A549 (cell line): Measurements from ENCODE around the gene FOXO6. TPM values are rescaled to one million over a fixed set of nuclear protein-coding genes. Genes with fewer than 3 reads are reported as not detected.

ENCODE experiments used
- ATAC-seq, 2 experiments: fragments of 200-7000 bp in 1 of 2; fragments of >200 bp in 1 of 2; cut with Nextera tagmentation in 1 of 2; cut with Tn5 transposase in 1 of 2; 3 replicates each; pipeline versions ENCODE4 v1.8.0 to v1.9.1; 2018 to 2020; ENCODE audit warnings: mild to moderate bottlenecking in 1 of 2, moderate library complexity in 1 of 2
- CTCF ChIA-PET: fragments of 300-600 bp; sonication (Branson Sonifier 250); formaldehyde crosslinking; extraction: SDS; loops from one replicate; lab custom pipeline; 2021; ENCODE audit warnings: antibody characterized with exemption, inconsistent platforms; lab: Yijun Ruan, JAX
- POLR2A ChIA-PET: fragments of 350-600 bp; formaldehyde crosslinking; extraction: SDS; loops from one replicate; lab custom pipeline; 2021; ENCODE audit warnings: antibody characterized with exemption, inconsistent platforms; lab: Yijun Ruan, JAX
- DNase-seq, 2 experiments: peaks; one replicate each; pipeline versions ENCODE4 v3.0.0 to v3.0.0-alpha.2; 2011 to 2016; ENCODE audit warnings: low read depth in 1 of 2, low spot score in 1 of 2
- FAIRE-seq: peaks from 2 replicates; lab custom pipeline; 2011; peaks lifted over from hg19 to GRCh38; lab: Jason Lieb, UNC
- H3K27ac ChIP-seq, 2 experiments: fragments of >200 bp; sonication (Bioruptor Twin); formaldehyde crosslinking; 3 replicates each; pipeline ENCODE4 v1.5.1; 2016 to 2017
- H3K4me1 ChIP-seq: fragments of >200 bp; sonication (Bioruptor Twin); formaldehyde crosslinking; 3 replicates; pipeline ENCODE4 v1.6.1; 2016
- H3K4me2 ChIP-seq: fragments of >200 bp; sonication (Bioruptor Twin); formaldehyde crosslinking; 3 replicates; pipeline ENCODE4 v1.6.1; 2016
- H3K4me3 ChIP-seq: fragments of >200 bp; sonication (Bioruptor Twin); formaldehyde crosslinking; 3 replicates; pipeline ENCODE4 v1.5.1; 2016
- H3K9me3 ChIP-seq: fragments of >200 bp; sonication (Bioruptor Twin); formaldehyde crosslinking; 3 replicates; pipeline ENCODE4 v1.6.1; 2016
- CBX8 ChIP-seq: fragments of 200-600 bp; sonication (generic); IDR thresholded peaks from 2 replicates; pipeline ENCODE4 v1.6.1; 2016
- CEBPB ChIP-seq, 2 experiments: fragments of >200 bp in 1 of 2; sonication (Bioruptor Twin) in 1 of 2; formaldehyde crosslinking in 1 of 2; IDR thresholded peaks; 2 replicates each; pipeline ENCODE4 v1.6.1; 2012 to 2016
- CHD2 ChIP-seq: fragments of 150-350 bp; IDR thresholded peaks from 2 replicates; pipeline ENCODE4 v1.6.1; 2014; ENCODE audit warnings: low read length; ENCODE audit not compliant: partially characterized antibody
- CHD4 ChIP-seq: fragments of 200-600 bp; sonication (generic); IDR thresholded peaks from 2 replicates; pipeline ENCODE4 v1.6.1; 2016; ENCODE audit warnings: antibody characterized with exemption, mild to moderate bottlenecking, borderline replicate concordance
- EHF ChIP-seq: fragments of 250-450 bp; sonication (Bioruptor Pico); IDR thresholded peaks from 2 replicates; pipeline ENCODE4 v1.5.0; 2020; ENCODE audit warnings: mild to moderate bottlenecking
- EHMT2 ChIP-seq: fragments of 200-600 bp; sonication (generic); IDR thresholded peaks from 2 replicates; pipeline ENCODE4 v1.6.1; 2016; ENCODE audit warnings: antibody characterized with exemption, low read depth, mild to moderate bottlenecking, moderate library complexity
- FOSL2 ChIP-seq, 2 experiments: fragments of 450-650 bp in 1 of 2; fragments of >200 bp in 1 of 2; sonication (Bioruptor Twin) in 1 of 2; formaldehyde crosslinking; IDR thresholded peaks; 2 replicates each; pipeline versions ENCODE4 v1.5.0 to v1.6.1; 2016 to 2020; ENCODE audit warnings: mild to moderate bottlenecking in 1 of 2, moderate library complexity in 1 of 2
- FOXS1 ChIP-seq: fragments of 250-450 bp; sonication (Bioruptor Pico); IDR thresholded peaks from 2 replicates; pipeline ENCODE4 v1.5.0; 2020; ENCODE audit warnings: mild to moderate bottlenecking, moderate library complexity
- HDAC2 ChIP-seq: fragments of 200-600 bp; sonication (generic); IDR thresholded peaks from 2 replicates; pipeline ENCODE4 v1.6.1; 2016
- HEYL ChIP-seq: fragments of 250-450 bp; sonication (Bioruptor Pico); IDR thresholded peaks from 2 replicates; pipeline ENCODE4 v1.8.0; 2021; ENCODE audit warnings: mild to moderate bottlenecking, moderate library complexity
- HOXA7 ChIP-seq: fragments of 250-450 bp; sonication (Bioruptor Pico); IDR thresholded peaks from 2 replicates; pipeline ENCODE4 v1.5.0; 2020; ENCODE audit warnings: mild to moderate bottlenecking, moderate library complexity
- HOXB5 ChIP-seq: fragments of 250-450 bp; sonication (Bioruptor Pico); IDR thresholded peaks from 2 replicates; pipeline ENCODE4 v1.5.0; 2020; ENCODE audit warnings: mild to moderate bottlenecking, moderate library complexity
- KDM5A ChIP-seq: fragments of 200-600 bp; sonication (generic); IDR thresholded peaks from 2 replicates; pipeline ENCODE4 v1.6.1; 2016; ENCODE audit warnings: antibody characterized with exemption, mild to moderate bottlenecking
- NFE2L2 ChIP-seq: fragments of 150-350 bp; conservative IDR thresholded peaks from 2 replicates; pipeline ENCODE4 v1.6.1; 2014; ENCODE audit warnings: low read length
- POLR2A ChIP-seq: IDR thresholded peaks from 2 replicates; pipeline ENCODE4 v1.6.1; 2012; ENCODE audit warnings: mild to moderate bottlenecking, low read length
- RAD21 ChIP-seq, 2 experiments: fragments of >200 bp in 1 of 2; sonication (Bioruptor Twin) in 1 of 2; formaldehyde crosslinking in 1 of 2; IDR thresholded peaks in 1 of 2; conservative IDR thresholded peaks in 1 of 2; 2 replicates in 1 of 2; 3 replicates in 1 of 2; pipeline ENCODE4 v1.6.1; 2012 to 2018; ENCODE audit warnings: inconsistent platforms in 1 of 2
- RARB ChIP-seq: fragments of 250-450 bp; sonication (Bioruptor Pico); IDR thresholded peaks from 2 replicates; pipeline ENCODE4 v1.8.0; 2021; ENCODE audit warnings: mild to moderate bottlenecking, moderate library complexity
- RFX5 ChIP-seq: fragments of 450-650 bp; IDR thresholded peaks from 2 replicates; pipeline ENCODE4 v1.7.1; 2014; ENCODE audit warnings: antibody characterized with exemption, mild to moderate bottlenecking, moderate library complexity
- SMC3 ChIP-seq: fragments of >200 bp; sonication (Bioruptor Twin); formaldehyde crosslinking; IDR thresholded peaks from 3 replicates; pipeline ENCODE4 v1.6.1; 2018; ENCODE audit warnings: inconsistent platforms
- WGBS: methylation state at CpG from one replicate; pipeline ENCODE4 v1.1.6; 2017; ENCODE audit errors: missing lambda C conversion rate; 5-methylcytosine and 5-hydroxymethylcytosine counted together
- polyA plus RNA-seq, 4 experiments: library from polyadenylated mRNA; depleted of rRNA in 3 of 4; stranded (reverse); fragments of >200 nt; fragmentation: RNase III in 1 of 4; extraction: RNeasy Plus Mini Kit Qiagen cat#74134 plus additional on column Dnase treatment in 1 of 4; gene quantifications; 2 replicates in 3 of 4; 3 replicates in 1 of 4; pipeline ENCODE4 v1.2.3, GENCODE V29; 2011 to 2017
- TF ChIP-seq, protein P1 (sequence below): IDR thresholded peaks from 2 replicates; pipeline ENCODE4 v1.6.1; 2012
- TF ChIP-seq, protein P2 (sequence below): fragments of >200 bp; sonication (Bioruptor Twin); formaldehyde crosslinking; IDR thresholded peaks from 2 replicates; pipeline ENCODE4 v1.6.1; 2016
- TF ChIP-seq, protein P3 (sequence below): fragments of >200 bp; sonication (Bioruptor Twin); formaldehyde crosslinking; IDR thresholded peaks from 3 replicates; pipeline ENCODE4 v1.5.1; 2016

Gene FOXO6
- polyA plus RNA-seq, 2 of the 4 experiments (the other 2 are of a cell fraction) = 0.10 to 0.25 TPM

DNA sequence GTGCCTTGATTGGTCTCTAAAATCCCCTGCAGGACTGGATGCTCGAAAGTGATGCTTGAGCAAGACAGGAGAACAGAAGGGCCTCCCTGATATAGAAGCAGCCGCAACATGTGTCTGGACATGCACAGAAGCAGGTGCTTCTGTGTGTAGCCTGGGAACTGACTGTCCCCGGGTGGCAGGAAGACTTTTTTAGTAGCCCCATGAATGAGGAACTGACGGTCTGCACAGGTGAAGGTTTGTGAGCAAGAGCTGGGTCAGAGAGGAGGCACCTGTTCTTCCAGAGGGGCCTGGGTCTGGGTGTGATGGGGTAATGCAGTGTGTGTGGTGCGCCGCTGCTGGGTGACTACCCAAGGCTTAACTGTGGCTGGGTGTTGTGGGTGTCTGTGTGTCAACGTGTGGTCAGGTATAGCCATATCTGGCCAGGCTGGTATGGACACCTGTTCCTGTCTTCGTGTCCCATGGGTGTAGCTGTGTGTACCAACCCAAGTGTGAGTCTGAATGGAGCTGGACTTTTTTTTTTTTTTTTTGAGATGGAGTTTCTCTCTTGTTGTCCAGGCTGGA, 39.1 kb upstream of the FOXO6 start:
- TF ChIP-seq, protein P1, sequence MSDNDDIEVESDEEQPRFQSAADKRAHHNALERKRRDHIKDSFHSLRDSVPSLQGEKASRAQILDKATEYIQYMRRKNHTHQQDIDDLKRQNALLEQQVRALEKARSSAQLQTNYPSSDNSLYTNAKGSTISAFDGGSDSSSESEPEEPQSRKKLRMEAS = no peak
- TF ChIP-seq POLR2A (no peak), SMC3 (no peak), FOXS1 (CRISPR knock-in tag) (no peak), CEBPB (IDR thresholded peaks at IDR 0.05) (no peak), HOXB5 (CRISPR knock-in tag) (no peak), KDM5A (no peak), EHF (CRISPR knock-in tag) (no peak), NFE2L2 (no peak), CBX8 (no peak), EHMT2 (no peak), HOXA7 (CRISPR knock-in tag) (no peak), HDAC2 (no peak), RARB (CRISPR knock-in tag) (no peak), RFX5 (no peak), CHD4 (no peak), FOSL2 (IDR thresholded peaks at IDR 0.05) (no peak), FOSL2 (CRISPR knock-in tag; IDR thresholded peaks at IDR 0.05) (no peak), HEYL (CRISPR knock-in tag) (no peak)
- TF ChIP-seq, protein P2, sequence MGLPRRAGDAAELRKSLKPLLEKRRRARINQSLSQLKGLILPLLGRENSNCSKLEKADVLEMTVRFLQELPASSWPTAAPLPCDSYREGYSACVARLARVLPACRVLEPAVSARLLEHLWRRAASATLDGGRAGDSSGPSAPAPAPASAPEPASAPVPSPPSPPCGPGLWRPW = no peak
- TF ChIP-seq, protein P3, sequence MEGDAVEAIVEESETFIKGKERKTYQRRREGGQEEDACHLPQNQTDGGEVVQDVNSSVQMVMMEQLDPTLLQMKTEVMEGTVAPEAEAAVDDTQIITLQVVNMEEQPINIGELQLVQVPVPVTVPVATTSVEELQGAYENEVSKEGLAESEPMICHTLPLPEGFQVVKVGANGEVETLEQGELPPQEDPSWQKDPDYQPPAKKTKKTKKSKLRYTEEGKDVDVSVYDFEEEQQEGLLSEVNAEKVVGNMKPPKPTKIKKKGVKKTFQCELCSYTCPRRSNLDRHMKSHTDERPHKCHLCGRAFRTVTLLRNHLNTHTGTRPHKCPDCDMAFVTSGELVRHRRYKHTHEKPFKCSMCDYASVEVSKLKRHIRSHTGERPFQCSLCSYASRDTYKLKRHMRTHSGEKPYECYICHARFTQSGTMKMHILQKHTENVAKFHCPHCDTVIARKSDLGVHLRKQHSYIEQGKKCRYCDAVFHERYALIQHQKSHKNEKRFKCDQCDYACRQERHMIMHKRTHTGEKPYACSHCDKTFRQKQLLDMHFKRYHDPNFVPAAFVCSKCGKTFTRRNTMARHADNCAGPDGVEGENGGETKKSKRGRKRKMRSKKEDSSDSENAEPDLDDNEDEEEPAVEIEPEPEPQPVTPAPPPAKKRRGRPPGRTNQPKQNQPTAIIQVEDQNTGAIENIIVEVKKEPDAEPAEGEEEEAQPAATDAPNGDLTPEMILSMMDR = no peak
- TF ChIP-seq, all 56 proteins: peak for 0
- ATAC-seq (no peak), FAIRE-seq (no peak), DNase-seq (no peak)
- ChIA-PET POLR2A (interaction anchor here (0.5 kb wide), 1 partner anchor 39 kb away, joined by 3 read pairs; the partner anchor contains the start of gene FOXO6), CTCF (interaction anchor here (0.6 to 3.9 kb wide), 7 partner anchors 10 to 111 kb away, joined by 3 to 19 read pairs (median 3); partner anchors contain the start of gene FOXO6)
- Histone ChIP-seq H3K9me3 (no peaks in the 10 kb centered on the region), H3K27ac (no peak overlapping the region), H3K4me3 (no peak overlapping the region), H3K4me1 (0 out of 3 replicates have a peak, but pooled peaks cover 2% of the 10 kb centered on the region), H3K4me2 (no peak overlapping the region)
- 85% methylated on average over 6 of the region's 8 CpGs for WGBS

DNA sequence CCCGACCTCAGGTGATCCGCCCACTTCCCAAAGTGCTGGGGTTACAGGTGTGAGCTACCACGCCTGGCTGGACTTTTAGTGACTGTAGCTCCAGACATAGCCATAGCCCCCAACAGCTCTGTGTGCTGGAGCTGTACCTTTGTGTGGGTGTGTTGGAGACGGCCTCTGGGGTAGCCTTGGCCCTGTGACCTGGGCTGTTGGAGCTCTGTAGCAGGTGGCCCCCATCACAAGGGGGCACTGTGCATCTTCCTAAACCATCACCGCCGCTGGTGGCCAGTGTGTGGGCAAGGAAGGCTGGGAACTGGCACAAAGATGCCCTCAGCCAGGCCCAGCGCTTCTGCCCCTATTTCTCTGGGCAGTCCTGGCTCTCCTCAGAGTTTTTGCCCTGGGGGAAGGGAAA, 38.4 kb upstream of the FOXO6 start:
- DNase-seq (peak; percentile 47 to 55), FAIRE-seq (no peak), ATAC-seq (peak; percentile 91 to 97)
- TF ChIP-seq, protein P3 = peak; percentile 38
- TF ChIP-seq CHD2 (no peak), RAD21 (conservative IDR thresholded peaks at IDR 0.05 in 1 of 2, IDR thresholded peaks at IDR 0.05 in 1 of 2) (peak; percentile 62 to 77), SMC3 (peak; percentile 46; the same call in 2 of the 3 replicates)
- CTCF ChIA-PET = interaction anchor here (0.6 to 3.9 kb wide), 6 partner anchors 10 to 110 kb away, joined by 3 to 19 read pairs (median 4); partner anchors contain the start of gene FOXO6
- Histone ChIP-seq H3K27ac (no peak overlapping the region), H3K4me3 (no peak overlapping the region), H3K4me1 (no peaks in the 10 kb centered on the region), H3K4me2 (no peak overlapping the region), H3K9me3 (no peaks in the 10 kb centered on the region)
- POLR2A ChIA-PET = interaction anchor here (0.5 kb wide), 1 partner anchor 39 kb away, joined by 3 read pairs; the partner anchor contains the start of gene FOXO6
- 90% methylated on average over 2 of the region's 7 CpGs for WGBS
